AG04450 (cell line): ENCODE data around the gene COL23A1. TPM values are rescaled to one million over a fixed set of nuclear protein-coding genes. Genes with fewer than 3 reads are reported as not detected.
"Not testable (repeated sequence)": the region's sequence is repeated elsewhere in the genome, so short reads cannot be mapped to it uniquely, and the experiment has no call there.

Source experiments
- CTCF ChIA-PET: fragments of 300-600, 350-600 bp; formaldehyde crosslinking; extraction: SDS; loops from one replicate; lab custom pipeline; 2022; ENCODE audit warnings: antibody characterized with exemption, inconsistent platforms; lab: Charles Lee
- POLR2A ChIA-PET: fragments of 350-600 bp; formaldehyde crosslinking; extraction: SDS; loops from one replicate; lab custom pipeline; 2021; ENCODE audit warnings: antibody characterized with exemption, inconsistent platforms; lab: Yijun Ruan, JAX
- DNase-seq: peaks from one replicate; pipeline ENCODE4 v3.0.0-alpha.2; 2011; ENCODE audit warnings: low read depth, low spot score
- H3K27ac ChIP-seq: one replicate; pipeline ENCODE4 v1.5.1; 2012; ENCODE audit warnings: low read depth, low read length, control low read depth
- H3K27me3 ChIP-seq: one replicate; pipeline ENCODE4 v1.6.0; 2012; ENCODE audit warnings: low read length; ENCODE audit not compliant: control insufficient read depth, insufficient read depth
- H3K4me3 ChIP-seq: 2 replicates; pipeline ENCODE4 v1.5.1; 2011; ENCODE audit warnings: mild to moderate bottlenecking, low read depth, low read length, control low read depth
- H3K9me3 ChIP-seq: 2 replicates; pipeline ENCODE4 v1.5.1; 2012; ENCODE audit warnings: low read length; ENCODE audit not compliant: control insufficient read depth, insufficient read depth
- CTCF ChIP-seq: IDR thresholded peaks from 2 replicates; pipeline ENCODE4 v1.5.1; 2011; ENCODE audit warnings: low read depth, low read length, control low read depth, inconsistent platforms
- polyA plus RNA-seq: library from polyadenylated mRNA; depleted of rRNA; stranded (reverse); fragments of >200 nt; gene quantifications from 2 replicates; pipeline ENCODE4 v1.2.3, GENCODE V29; 2011

The COL23A1 gene
- polyA plus RNA-seq, 1 experiment: not detected

- ChIA-PET POLR2A (interaction anchor here (0.6 to 0.7 kb wide), 2 partner anchors 37 to 470 kb away, joined by 3 to 5 read pairs; partner anchors contain the start of gene HNRNPAB), CTCF (no interaction called here)
- Histone ChIP-seq H3K27ac (no peak overlapping the region), H3K27me3 (peaks cover 4% of the 10 kb centered on the region), H3K9me3 (peaks cover 11% of the 10 kb centered on the region; the same call in 1 of the 2 replicates), H3K4me3 (no peak overlapping the region)
- DNase-seq: no peak
- TF ChIP-seq CTCF: no peak
These were observed 348.9 kb downstream of the COL23A1 start for GRCh38 chr5:178241231-178241663.

GRCh38 chr5:178240766-178241165 is 349.4 kb downstream of the COL23A1 start:
- Histone ChIP-seq H3K9me3 (peaks cover 7% of the 10 kb centered on the region; the same call in 1 of the 2 replicates), H3K4me3 (no peak overlapping the region), H3K27ac (no peak overlapping the region), H3K27me3 (peaks cover 2% of the 10 kb centered on the region)
- TF ChIP-seq CTCF: no peak
- ChIA-PET CTCF (no interaction called here), POLR2A (interaction anchor here (0.6 to 0.7 kb wide), 2 partner anchors 36 to 471 kb away, joined by 3 to 5 read pairs; partner anchors contain the start of gene HNRNPAB)
- no peak for DNase-seq

- TF ChIP-seq CTCF: no peak
- DNase-seq: no peak
- Histone ChIP-seq H3K27ac (no peak overlapping the region), H3K27me3 (no peaks in the 10 kb centered on the region), H3K4me3 (no peak overlapping the region), H3K9me3 (peaks cover 5% of the 10 kb centered on the region; the same call in 1 of the 2 replicates)
- POLR2A ChIA-PET: interaction anchor here (0.6 kb wide), 1 partner anchor 471 kb away, joined by 3 read pairs; no protein-coding TSS in a partner anchor
- CTCF ChIA-PET: no interaction called here
These were observed 349.9 kb downstream of the COL23A1 start for GRCh38 chr5:178240341-178240741.

GRCh38 chr5:178239626-178240301 is 350.4 kb downstream of the COL23A1 start:
- H3K9me3 ChIP-seq, H3K4me3 ChIP-seq, H3K27ac ChIP-seq, H3K27me3 ChIP-seq, POLR2A ChIA-PET, CTCF ChIA-PET, DNase-seq: not testable (repeated sequence)

- no peak for TF ChIP-seq CTCF
- CTCF ChIA-PET: no interaction called here
- Histone ChIP-seq H3K27me3 (no peaks in the 10 kb centered on the region), H3K4me3 (no peak overlapping the region), H3K9me3 (peaks cover 5% of the 10 kb centered on the region; the same call in 1 of the 2 replicates), H3K27ac (no peak overlapping the region)
- POLR2A ChIA-PET: no interaction called here
- no peak for DNase-seq
These were observed 351.2 kb downstream of the COL23A1 start for GRCh38 chr5:178238711-178239592.
